ENCODE measurements around the gene TOP3B. TPM values are rescaled to one million over a fixed set of nuclear protein-coding genes. Genes with fewer than 3 reads are reported as not detected.

TOP3B gene
- total RNA-seq, 1 donor from 2014 or later, result 29.2 TPM

- no peak for DNase-seq (ENCODE audit: low read depth)
- Histone ChIP-seq H3K27me3 (ENCODE audit: control insufficient read depth, insufficient read depth, low read length) (no peaks in the 10 kb centered on the region), H3K4me3 (ENCODE audit: low read depth, low read length) (no peak overlapping the region), H3K36me3 (ENCODE audit: control insufficient read depth, insufficient read depth, low read length) (no peaks in the 10 kb centered on the region)
- TF ChIP-seq CTCF (IDR thresholded peaks at IDR 0.05; ENCODE audit: insufficient read depth, low read length, poor library complexity, severe bottlenecking), result no peak
Measured at GRCh38 chr22:22006596-22006990, 24.0 kb upstream of the TOP3B start.

GRCh38 chr22:22005945-22006595, 23.5 kb upstream of the TOP3B start:
- no peak for DNase-seq (ENCODE audit: low read depth)
- Histone ChIP-seq H3K27me3 (ENCODE audit: control insufficient read depth, insufficient read depth, low read length) (no peaks in the 10 kb centered on the region), H3K4me3 (ENCODE audit: low read depth, low read length) (no peak overlapping the region), H3K36me3 (ENCODE audit: control insufficient read depth, insufficient read depth, low read length) (no peaks in the 10 kb centered on the region)
- TF ChIP-seq CTCF (IDR thresholded peaks at IDR 0.05; ENCODE audit: insufficient read depth, low read length, poor library complexity, severe bottlenecking), result no peak

GRCh38 chr22:22003233-22003632, 20.6 kb upstream of the TOP3B start:
- no peak for DNase-seq (ENCODE audit: low read depth)
- H3K36me3 ChIP-seq (ENCODE audit: control insufficient read depth, insufficient read depth, low read length), result no peaks in the 10 kb centered on the region
- H3K27me3 ChIP-seq (ENCODE audit: control insufficient read depth, insufficient read depth, low read length), result no peaks in the 10 kb centered on the region
- TF ChIP-seq CTCF (IDR thresholded peaks at IDR 0.05; ENCODE audit: insufficient read depth, low read length, poor library complexity, severe bottlenecking), result no peak
- no peak overlapping the region for H3K4me3 ChIP-seq (ENCODE audit: low read depth, low read length)

- H3K4me3 ChIP-seq (ENCODE audit: low read depth, low read length), result no peak overlapping the region
- no peak for DNase-seq (ENCODE audit: low read depth)
- H3K36me3 ChIP-seq (ENCODE audit: control insufficient read depth, insufficient read depth, low read length), result no peaks in the 10 kb centered on the region
- peaks cover 2% of the 10 kb centered on the region for H3K27me3 ChIP-seq (ENCODE audit: control insufficient read depth, insufficient read depth, low read length)
- TF ChIP-seq CTCF (IDR thresholded peaks at IDR 0.05; ENCODE audit: insufficient read depth, low read length, poor library complexity, severe bottlenecking), result no peak
Measured at GRCh38 chr22:22002526-22003055, 20.0 kb upstream of the TOP3B start.

- Histone ChIP-seq H3K27me3 (ENCODE audit: control insufficient read depth, insufficient read depth, low read length) (peaks cover 2% of the 10 kb centered on the region), H3K4me3 (ENCODE audit: low read depth, low read length) (no peak overlapping the region), H3K36me3 (ENCODE audit: control insufficient read depth, insufficient read depth, low read length) (no peaks in the 10 kb centered on the region)
- TF ChIP-seq CTCF (IDR thresholded peaks at IDR 0.05; ENCODE audit: insufficient read depth, low read length, poor library complexity, severe bottlenecking), result no peak
- DNase-seq (ENCODE audit: low read depth), result no peak
Measured at GRCh38 chr22:22001664-22002525, 19.3 kb upstream of the TOP3B start.
